Progenitor cell of endocrine pancreas (in vitro differentiated cells): ENCODE measurements around the gene GALNTL6. TPM values are rescaled to one million over a fixed set of nuclear protein-coding genes. Genes with fewer than 3 reads are reported as not detected.

Source experiments
- DNase-seq: peaks from one replicate; pipeline ENCODE4 v3.0.0; 2021; ENCODE audit warnings: low spot score; ENCODE audit not compliant: unreplicated experiment
- H3K27ac Mint-ChIP-seq: 2 replicates; pipeline ENCODE4 v1.8.0; 2021; ENCODE audit warnings: mild to moderate bottlenecking, moderate library complexity, mixed read lengths
- H3K27me3 Mint-ChIP-seq: 2 replicates; pipeline ENCODE4 v1.8.0; 2021; ENCODE audit warnings: mixed read lengths
- H3K36me3 Mint-ChIP-seq: 2 replicates; pipeline ENCODE4 v1.8.0; 2022; ENCODE audit warnings: mixed read lengths; ENCODE audit not compliant: insufficient read depth
- H3K4me1 Mint-ChIP-seq: 2 replicates; pipeline ENCODE4 v1.8.0; 2021; ENCODE audit warnings: low read depth, mixed read lengths
- H3K4me3 Mint-ChIP-seq: 2 replicates; pipeline ENCODE4 v1.8.0; 2021; ENCODE audit warnings: low read depth, mild to moderate bottlenecking, moderate library complexity, mixed read lengths
- H3K9me3 Mint-ChIP-seq: 2 replicates; pipeline ENCODE4 v1.8.0; 2021; ENCODE audit warnings: low read depth, mixed read lengths
- CTCF ChIP-seq: fragments of 200-600 bp; sonication (generic); IDR thresholded peaks from one replicate; pipeline ENCODE4 v1.5.0; 2021; ENCODE audit warnings: antibody characterized with exemption, mild to moderate bottlenecking; ENCODE audit not compliant: unreplicated experiment
- total RNA-seq: library from RNA; stranded (reverse); gene quantifications from 2 replicates; pipeline ENCODE4 v1.2.1, GENCODE V29; 2021

Gene GALNTL6
- total RNA-seq, 1 donor from 2014 or later: 0.14 TPM

- TF ChIP-seq CTCF: no peak
- no peak for DNase-seq
Measured at GRCh38 chr4:172680691-172681090, 867.5 kb downstream of the GALNTL6 start.

GRCh38 chr4:172683021-172683420, 869.8 kb downstream of the GALNTL6 start:
- Mint-ChIP-seq H3K27ac (no peak overlapping the region), H3K4me1 (peaks cover 2% of the 10 kb centered on the region), H3K27me3 (no peaks in the 10 kb centered on the region), H3K36me3 (no peaks in the 10 kb centered on the region), H3K4me3 (no peak overlapping the region), H3K9me3 (no peaks in the 10 kb centered on the region)
- no peak for DNase-seq
- no peak for TF ChIP-seq CTCF

More at GRCh38 chr4:172680691-172681090, 867.5 kb downstream of the GALNTL6 start:
- Mint-ChIP-seq H3K9me3 (no peaks in the 10 kb centered on the region), H3K4me3 (no peak overlapping the region), H3K36me3 (no peaks in the 10 kb centered on the region), H3K27me3 (no peaks in the 10 kb centered on the region), H3K27ac (no peak overlapping the region), H3K4me1 (peaks cover 2% of the 10 kb centered on the region)

GRCh38 chr4:172686021-172686420, 872.8 kb downstream of the GALNTL6 start:
- no peak overlapping the region for H3K4me3 Mint-ChIP-seq
- no peak for TF ChIP-seq CTCF
- H3K36me3 Mint-ChIP-seq: no peaks in the 10 kb centered on the region
- H3K4me1 Mint-ChIP-seq: no peaks in the 10 kb centered on the region
- H3K27me3 Mint-ChIP-seq: no peaks in the 10 kb centered on the region
- no peak overlapping the region for H3K27ac Mint-ChIP-seq
- H3K9me3 Mint-ChIP-seq: peaks cover 4% of the 10 kb centered on the region
- DNase-seq: no peak

GRCh38 chr4:172688534-172688933, 875.3 kb downstream of the GALNTL6 start:
- no peak overlapping the region for H3K27ac Mint-ChIP-seq
- H3K27me3 Mint-ChIP-seq: no peaks in the 10 kb centered on the region
- H3K4me1 Mint-ChIP-seq: no peaks in the 10 kb centered on the region
- H3K36me3 Mint-ChIP-seq: no peaks in the 10 kb centered on the region
- H3K9me3 Mint-ChIP-seq: peaks cover 11% of the 10 kb centered on the region
- no peak for TF ChIP-seq CTCF
- no peak overlapping the region for H3K4me3 Mint-ChIP-seq
- DNase-seq: no peak

- no peaks in the 10 kb centered on the region for H3K27me3 Mint-ChIP-seq
- H3K27ac Mint-ChIP-seq: no peak overlapping the region
- H3K4me1 Mint-ChIP-seq: no peaks in the 10 kb centered on the region
- H3K9me3 Mint-ChIP-seq: peaks cover 14% of the 10 kb centered on the region
- no peak overlapping the region for H3K4me3 Mint-ChIP-seq
- TF ChIP-seq CTCF: no peak
- DNase-seq: no peak
- no peaks in the 10 kb centered on the region for H3K36me3 Mint-ChIP-seq
Measured at GRCh38 chr4:172691552-172691951, 878.3 kb downstream of the GALNTL6 start.
